HUDEP-2 (cell line): ENCODE results near the gene FAM76A.

Experiments used
- DNase-seq, 76 experiments: peaks; one replicate each; lab custom pipeline; 2025; ENCODE audit not compliant: unreplicated experiment in 76 of 76; lab: John Stamatoyannopoulos, UW

Gene FAM76A

DNA sequence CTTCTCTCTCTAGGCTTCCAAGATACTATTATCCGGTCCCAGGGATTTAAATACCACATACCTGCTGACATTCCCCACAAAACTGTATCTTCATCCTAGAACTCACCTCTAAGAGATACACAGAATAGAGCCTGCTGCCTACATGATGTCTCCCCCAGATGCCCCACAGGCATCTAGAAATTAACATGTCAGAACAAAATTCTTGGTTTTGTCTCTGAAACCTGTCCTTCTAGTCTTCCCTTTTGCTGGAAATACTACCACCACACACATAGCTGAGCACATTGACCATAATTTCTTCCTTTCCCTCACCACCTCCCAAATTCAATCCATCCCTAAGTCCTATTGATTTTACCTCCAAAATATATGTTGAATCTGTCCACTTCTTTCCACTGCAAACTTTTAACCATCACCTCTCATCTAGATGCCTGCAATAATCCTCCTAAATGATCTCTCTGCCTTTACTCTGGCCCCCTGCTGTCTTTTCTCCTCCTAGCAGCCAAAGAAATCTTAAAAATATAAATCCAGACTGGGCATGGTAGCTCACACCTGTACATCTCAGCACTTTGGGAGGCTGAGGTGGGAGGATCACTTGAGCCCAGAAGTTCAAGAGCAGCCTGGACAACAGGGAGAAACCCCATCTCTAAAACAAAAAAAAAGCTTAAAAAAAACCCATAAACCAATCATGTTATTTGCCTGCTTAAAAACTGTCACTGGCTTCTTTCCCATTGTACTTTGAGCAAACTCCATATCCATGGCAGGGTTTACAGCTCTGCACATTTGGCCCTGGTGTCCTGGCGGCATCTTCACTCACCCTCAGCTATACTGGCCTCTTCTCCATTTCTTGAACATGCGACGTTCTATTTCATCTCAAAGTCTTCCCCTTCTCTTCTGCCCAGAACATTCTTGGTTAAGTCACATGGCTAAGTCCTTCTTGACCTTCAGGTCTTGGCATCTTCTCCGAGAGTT, 6.2 kb upstream of the FAM76A start:
- DNase-seq = peak in 2 of 76 experiments; percentile 4 to 8

DNA sequence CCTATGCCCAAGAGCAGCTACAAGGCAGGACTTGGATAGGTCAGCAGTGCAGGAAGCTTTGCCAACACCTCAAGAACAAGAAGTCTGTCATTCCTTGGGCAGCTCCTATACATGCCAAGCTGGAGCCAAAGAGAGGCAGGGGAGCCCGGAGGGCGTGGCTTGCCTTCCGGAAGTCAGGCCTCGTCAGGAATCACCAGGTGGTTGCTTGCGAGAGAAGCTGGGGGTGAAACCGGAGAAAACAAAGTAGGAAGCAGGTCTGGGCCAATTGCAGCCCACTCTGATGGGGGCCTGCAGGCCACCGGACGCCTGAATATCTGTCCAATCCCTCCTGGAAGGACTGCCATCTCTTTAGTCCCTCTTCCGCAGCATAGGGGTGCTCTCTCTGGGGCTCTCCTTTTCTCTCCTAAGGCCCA, 794 bp upstream of the FAM76A start:
- no peak for DNase-seq

DNA sequence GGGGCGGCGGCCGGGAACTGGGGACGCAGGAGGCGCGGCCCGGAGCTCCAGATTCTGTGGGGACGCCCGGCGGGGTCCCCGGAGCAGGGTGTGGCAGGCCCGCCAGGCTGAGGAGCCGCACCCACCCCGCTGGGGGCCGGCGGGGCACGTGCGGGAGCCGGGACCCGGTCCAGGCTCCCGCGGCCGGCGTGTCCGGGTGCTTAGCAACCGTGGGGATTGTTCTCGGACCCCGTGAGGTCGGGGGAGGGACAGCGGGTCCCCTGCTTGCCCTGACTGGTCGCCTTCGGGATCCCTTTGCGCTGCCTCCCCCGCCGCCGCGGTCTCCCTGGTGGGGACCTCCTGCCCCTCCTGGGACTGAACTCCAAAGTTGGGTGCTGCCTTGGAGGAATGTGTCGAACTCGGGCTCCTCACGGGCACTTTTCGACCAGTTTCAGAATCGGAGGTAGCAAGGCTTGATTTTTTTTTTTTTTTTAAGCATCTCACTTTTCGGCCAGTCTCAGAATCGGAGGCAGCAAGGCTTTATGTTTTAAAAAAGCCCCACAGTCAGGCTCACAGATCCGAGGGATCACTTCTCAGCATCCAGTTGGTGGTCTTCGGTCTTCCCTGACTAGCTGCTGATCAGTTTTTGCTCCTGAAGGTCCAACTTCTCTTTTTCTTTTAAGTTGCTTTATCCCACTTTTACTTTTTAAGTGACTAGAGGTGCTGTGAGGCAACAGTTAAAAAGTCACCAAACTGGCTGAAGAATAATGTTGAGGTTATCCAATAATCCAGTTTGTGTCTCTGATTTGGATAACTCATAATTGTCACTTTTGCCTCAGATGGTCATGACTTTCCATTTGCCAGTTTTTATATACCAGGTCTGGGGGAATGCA, 648 bp downstream of the FAM76A start:
- DNase-seq = peak in 36 of 76 experiments; percentile 15 to 57 (median 34)

DNA sequence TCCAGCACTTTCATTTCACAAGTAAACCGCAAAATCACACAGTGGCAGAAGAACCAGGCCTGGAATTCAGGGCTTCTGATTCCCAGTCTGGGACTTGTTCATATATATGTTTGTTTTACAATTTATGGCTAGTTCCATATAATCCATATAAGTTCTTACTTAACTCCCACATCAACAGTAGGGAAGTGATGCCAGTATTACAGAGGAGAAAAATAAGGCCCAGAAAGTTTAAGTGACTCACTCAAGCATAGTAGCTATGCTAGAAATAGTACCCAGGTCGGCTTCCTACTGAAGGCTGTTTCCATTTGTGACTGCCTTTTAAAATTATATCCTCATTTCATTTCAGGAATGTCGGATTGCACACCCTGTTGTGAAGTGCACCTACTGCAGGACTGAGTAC, 1.4 kb downstream of the FAM76A start:
- no peak for DNase-seq

DNA sequence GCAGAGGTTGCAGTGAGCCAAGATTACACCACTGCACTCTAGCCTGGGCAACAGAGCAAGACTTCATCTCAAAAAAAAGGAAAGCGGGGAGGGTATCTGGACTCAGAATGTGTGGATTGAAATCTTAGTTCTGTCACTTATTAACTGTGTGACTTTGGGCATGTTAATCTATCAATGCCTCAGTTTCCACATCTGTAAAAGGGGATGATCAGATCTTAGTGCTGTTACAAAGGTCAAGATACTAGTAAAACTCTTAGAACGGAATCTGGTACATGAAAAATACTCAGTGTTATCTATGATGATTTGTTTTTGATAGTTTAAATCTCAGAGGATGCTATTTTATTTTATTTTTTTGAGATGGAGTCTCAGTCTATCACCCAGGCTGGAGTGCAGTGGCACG, 10.5 kb downstream of the FAM76A start:
- DNase-seq = no peak

DNA sequence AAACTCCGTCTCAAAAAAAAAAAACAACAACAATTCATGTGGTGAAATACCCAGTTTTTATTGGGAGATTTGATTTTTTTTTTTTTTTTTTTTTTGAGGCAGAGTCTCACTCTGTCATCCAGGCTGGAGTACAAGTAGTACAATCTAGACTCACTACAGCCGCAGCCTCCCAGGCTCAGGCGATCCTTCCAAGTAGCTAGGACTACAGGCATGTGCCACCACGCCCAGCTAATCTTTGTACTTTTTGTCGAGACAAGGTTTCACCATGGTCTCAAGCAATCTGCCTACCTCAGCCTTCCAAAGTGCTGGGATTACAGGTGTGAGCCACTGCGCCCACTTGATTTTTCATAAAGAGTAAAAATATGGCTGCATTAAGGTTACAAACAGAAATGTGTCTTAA, 15.4 kb downstream of the FAM76A start:
- DNase-seq = no peak

DNA sequence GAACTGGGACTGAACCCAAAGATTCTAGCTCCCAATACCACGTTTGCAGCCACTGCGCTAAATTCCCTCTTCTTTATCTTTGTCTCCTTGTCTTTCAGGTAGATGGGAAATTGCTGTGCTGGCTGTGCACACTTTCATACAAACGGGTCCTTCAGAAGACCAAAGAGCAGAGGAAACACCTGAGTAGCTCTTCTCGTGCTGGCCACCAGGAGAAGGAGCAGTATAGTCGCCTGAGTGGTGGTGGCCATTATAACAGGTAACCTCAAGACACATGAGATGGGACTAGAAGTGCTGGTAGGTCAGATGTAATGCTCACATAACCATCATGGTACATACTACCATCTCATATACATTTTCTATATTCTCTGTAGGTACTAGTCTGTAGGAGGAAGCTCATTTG, 18.8 kb downstream of the FAM76A start:
- no peak for DNase-seq

DNA sequence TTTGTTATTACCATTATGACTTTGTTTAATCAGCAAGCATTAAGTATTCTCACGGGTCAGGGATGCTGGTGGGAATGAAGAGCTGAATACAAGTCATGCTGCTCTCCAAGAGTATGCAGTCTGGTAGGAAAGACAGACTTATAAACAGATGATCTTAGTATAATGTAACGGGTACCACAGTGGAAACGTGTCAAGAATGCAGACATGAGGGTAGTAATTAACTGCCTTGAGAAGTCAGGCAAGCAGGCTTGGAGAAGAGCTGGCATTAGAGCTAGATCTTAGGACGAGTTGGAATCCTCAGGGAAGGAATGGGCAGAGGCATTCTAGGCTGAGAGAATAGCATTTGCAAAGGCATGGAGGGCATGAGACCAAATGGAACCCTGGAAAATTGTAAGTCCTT, 19.7 kb downstream of the FAM76A start:
- no peak for DNase-seq

DNA sequence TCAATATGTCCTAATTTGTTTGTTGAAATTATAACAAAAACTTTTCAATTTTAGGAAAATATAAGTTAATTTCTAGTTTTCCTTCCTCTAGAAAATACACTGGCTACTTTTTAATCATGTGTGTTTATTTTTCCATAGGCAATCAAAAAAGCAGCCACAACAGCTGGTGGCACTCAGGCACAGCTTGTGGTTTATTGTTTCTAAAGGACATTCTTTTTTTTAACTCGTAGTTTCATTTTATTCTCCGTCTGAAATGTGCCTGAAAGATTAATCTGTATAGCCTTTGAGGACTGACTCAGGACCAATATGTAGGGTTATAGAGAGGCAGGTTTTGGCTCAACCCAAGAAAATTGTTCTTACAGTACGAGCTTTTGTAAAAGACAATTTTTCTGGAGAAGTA, 26.6 kb downstream of the FAM76A start:
- DNase-seq = no peak

DNA sequence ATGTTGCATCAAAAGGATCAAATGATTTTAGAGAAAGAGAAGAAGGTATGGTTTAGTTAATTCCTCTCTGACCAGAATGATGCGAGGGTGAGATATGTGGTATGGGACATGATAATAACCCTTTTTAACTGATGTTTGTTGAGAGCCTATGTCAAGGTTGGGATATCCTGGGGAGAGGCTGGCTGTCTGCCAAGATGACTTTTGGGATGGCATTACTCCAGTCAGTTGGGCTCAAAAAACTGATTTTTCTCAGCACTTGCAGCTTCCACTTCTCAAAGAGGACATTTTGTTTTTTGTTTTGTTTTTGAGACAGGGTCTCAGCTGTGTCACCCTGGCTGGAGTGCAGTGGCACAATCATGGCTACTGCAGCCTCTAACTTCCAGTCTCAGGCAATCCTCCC, 29.5 kb downstream of the FAM76A start:
- DNase-seq = no peak

DNA sequence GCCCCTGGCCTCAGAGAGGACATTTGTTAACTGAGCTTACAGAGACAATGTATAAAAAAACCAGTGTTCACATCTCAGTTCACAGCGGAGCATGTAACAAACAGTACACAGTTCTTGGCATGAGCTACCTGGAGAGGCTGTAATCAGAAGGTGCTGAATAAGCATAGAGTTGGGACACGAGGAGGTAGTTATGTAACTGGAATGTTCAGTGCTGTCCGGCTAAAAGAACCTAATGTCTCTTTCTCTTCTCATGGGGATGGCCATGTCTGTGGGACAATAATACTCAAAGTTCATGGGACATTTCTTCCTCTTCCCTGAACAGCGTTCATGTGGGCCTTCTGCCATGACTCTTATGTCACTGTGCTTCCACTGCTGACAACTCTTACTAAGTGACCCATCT, 30.1 kb downstream of the FAM76A start:
- DNase-seq = no peak

DNA sequence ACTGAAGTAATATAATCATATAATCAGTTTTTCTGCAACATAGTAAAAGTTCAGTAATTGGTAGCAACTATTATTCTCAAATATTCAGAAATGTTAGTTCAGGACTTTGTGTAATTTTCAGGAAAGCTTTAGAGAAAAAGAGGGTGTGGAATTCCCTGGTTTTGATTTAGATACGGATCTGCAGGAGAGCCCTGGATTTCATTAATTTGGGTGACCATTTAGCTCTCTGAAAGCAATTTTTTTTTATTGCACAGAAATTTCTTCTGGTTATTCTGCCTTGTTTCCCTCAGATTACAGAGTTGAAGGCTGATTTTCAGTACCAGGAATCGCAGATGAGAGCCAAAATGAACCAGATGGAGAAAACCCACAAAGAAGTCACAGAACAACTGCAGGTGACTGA, 33.5 kb downstream of the FAM76A start:
- DNase-seq = no peak

DNA sequence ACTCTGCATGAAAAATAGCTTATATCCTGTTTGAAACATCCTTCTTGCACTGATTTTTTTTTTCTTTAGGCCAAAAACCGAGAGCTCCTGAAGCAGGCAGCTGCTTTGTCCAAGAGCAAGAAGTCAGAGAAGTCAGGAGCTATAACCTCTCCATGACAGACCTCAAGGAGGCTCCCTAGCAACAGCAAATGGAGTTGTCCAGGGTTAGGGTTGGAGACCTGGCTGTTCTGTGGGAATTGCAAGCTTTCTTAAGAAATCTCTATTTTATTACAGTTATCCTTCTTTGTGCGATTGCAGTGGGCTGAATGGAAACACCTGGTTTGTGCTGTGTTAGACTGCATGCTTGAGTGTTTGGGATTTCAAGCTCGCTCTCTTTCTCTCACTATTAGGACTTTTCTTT, 34.7 kb downstream of the FAM76A start:
- no peak for DNase-seq

DNA sequence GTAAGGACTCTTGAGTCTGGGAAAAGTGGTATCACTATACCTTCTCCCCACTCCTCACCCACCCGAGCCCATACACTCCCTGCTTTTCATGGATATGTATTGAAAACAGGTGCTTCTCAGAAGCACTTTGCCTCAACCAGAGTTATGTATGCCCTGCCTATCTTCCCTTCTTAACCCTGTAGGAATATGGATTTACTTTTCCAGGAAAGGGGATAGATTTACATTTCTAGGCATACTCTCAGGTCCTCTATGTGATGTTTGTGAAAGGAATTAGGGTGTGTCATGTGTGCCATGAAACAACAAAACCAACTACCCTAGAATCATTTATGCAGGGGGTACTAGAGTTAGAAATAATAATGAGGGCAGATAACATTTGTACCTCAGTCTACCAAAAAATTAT, 36.3 kb downstream of the FAM76A start:
- DNase-seq = no peak

DNA sequence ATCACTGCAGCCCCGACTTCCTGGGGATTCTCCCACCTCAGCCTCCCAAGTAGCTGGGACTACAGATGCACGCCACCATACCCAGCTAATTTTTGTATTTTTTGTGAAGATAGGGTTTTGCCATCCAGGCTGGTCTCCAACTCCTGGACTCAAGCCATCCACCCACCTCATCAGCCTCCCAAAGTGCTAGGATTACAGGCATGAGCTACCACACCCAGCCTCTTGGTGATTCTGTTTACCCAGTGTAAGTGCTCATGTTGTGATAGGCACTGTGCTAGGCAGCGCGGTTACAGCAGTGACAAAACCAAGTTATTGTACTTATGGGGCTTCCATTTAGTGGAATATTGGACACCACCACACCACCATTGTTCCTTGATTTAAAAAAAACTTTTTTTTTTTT, 37.6 kb downstream of the FAM76A start:
- peak in 4 of 76 experiments; percentile 7 to 11 (median 8) for DNase-seq

DNA sequence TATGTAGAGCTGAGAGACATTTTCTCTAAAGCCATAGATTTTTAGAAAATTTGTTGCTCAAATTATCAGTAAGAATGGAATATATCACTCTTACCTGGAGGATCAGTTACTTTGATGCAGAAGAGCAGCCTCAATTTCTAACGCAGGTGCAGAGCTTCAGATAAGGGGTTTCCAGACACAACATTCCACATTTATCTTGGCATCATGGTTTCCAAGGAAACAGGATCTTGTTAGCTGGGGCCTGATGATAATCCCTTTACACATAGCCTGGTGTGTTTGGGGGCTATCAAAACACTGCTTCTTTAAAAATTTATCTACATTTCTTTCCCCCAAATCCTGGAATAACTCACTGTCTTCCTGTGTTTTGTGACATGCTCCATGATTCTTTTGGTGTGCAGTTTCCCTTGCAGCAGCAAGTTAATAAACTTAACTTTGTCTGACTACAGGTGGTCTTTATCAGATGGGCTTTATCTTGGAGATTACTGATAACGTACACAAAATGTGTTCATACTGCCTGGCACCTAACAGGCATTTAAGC, 44.6 kb downstream of the FAM76A start:
- no peak for DNase-seq

DNA sequence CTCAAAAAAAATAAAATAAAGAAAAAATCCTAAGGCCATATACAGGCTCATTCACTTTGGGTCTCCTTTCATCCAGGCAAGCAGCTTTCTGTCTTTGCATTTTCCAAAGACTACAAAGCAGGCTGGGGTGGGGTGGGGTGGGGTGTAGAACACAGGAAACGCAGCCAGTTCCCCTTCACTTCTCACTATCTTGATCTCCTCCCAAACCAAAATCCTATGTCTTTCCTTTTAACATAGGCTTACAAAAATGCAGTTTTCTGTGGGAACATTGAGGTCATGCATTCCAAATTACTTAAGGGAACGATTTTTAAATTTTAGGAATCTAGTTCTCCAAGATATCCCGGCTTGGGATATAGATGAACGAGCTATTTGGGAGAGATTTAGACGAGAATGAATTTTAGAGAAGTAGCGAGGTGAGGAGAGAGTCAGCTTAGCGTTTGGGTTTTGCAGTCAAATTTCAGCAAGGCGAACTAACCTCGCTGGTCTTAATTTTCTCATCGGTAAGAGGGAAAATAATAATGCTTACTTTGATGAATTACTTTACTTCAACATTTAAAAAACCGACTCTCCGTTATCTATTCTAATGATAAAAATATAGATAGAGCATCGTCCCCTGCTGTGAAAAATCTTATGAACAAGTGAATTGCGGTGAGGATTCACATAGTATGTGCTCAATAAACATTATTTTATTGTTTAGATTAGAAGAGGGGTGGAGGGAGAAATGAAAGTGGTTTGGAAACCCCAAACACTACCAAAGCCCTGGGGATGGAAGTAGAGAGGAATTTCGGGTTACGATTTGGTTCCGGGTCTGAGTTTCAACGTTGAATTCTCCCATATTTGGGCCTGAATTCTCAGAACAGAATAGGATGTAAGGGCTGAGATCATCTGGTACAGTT, 46.5 kb downstream of the FAM76A start:
- DNase-seq = no peak

DNA sequence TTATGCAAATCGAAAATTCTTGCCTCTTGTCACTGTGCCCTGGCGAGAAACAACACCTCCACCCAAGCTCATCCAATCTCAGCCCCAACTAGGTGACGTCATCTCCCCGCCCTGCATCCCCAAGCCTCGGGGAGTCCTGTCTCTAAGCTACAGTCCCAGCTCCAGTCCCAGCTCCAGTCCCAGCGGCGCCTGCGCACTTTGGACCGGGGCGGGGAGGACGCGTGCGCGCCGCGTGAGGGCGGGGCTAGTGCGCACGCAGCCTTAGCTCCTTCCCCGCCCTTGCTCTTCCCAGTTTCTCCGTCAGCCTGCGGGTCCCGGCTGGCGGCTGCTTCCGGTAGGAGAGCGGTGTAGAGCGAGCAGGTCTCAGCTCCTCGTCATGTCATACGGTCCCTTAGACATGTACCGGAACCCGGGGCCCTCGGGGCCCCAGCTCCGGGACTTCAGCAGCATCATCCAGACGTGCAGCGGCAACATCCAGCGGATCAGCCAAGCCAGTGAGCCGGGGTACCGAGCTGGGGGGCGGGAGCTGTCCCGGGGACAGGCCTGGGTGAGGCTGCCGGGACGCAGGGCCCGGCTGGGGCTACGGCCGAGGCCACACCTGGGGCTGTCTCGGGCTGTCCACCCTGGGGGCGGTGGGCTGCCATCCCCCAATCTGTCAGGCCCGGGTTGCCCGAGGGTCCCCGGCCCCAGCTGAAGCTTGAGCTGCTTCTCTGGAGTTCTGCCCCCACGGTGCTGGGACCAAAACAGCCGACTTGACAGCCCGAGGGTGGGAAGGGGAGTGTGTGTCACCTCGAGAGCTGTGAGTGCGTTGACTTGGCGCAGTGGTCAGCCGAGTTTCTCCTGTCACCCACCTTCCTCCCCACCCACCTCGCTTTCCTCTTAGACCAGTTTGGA, 47.4 kb downstream of the FAM76A start, which contains the start of gene STX12:
TSS of gene STX12 (plus strand) at position 288 of the 894 bp plus-strand sequence. CDS start at position 377, 89 bp downstream.
- peak; percentile 18 to 95 (median 88) for DNase-seq

DNA sequence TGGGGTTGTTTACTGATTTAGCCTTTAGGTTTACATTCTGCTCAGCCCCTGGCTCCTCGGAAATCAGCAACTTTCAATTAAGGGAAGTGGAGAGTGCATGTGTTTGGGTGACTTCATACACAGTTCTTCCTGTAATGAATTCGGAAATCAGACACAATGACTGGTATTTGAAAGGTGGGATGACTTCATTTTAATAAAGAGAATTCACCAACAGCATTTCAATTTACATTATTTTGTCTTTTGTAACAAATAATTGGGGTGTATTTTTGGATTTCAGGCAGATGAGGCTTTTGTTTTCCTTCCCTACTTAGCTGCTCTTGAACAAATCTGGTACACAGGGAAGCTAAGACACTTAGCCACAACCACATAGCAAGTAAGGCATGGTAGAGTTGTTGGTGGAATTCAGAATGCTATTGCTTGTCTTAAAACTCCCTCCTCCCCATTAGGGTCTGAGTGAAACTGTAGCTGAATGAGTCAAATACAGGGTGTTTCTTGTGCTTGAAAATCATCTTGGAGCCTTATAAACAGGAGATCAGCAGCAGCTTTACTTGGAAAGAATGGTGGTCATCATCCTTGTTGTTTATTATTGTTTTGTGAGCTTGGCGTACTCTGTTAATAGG, 48.2 kb downstream of the FAM76A start:
- no peak for DNase-seq
